ENCODE results near the gene GRID2. TPM values are rescaled to one million over a fixed set of nuclear protein-coding genes. Genes with fewer than 3 reads are reported as not detected.

The GRID2 gene
- not detected for polyA plus RNA-seq

GRCh38 chr4:92303621-92304027, at the start of gene GRID2:
TSS of gene GRID2 (plus strand) at chr4:92303966.
- peak within 1 kb of the TSS in 1 of 4 donors; percentile 26 for H3K4me3 Mint-ChIP-seq

GRCh38 chr4:92253986-92254671, 49.6 kb upstream of the GRID2 start:
- Mint-ChIP-seq H3K9me3 (peaks cover 2 to 19% (median 4%) of the 10 kb centered on the region in 3 donors), H3K27me3 (no peaks in the 10 kb centered on the region), H3K36me3 (no peaks in the 10 kb centered on the region), H3K27ac (no peak overlapping the region), H3K4me1 (no peaks in the 10 kb centered on the region), H3K4me3 (no peak overlapping the region)

More at GRCh38 chr4:92303621-92304027, at the start of gene GRID2:
- Mint-ChIP-seq H3K27ac (no peak within 1 kb of the TSS), H3K9me3 (no peaks in the 10 kb centered on the region), H3K4me1 (peaks cover 0 to 11% (median 0%) of the 10 kb centered on the region in 3 donors), H3K36me3 (no peaks in the 10 kb centered on the region), H3K27me3 (peaks cover 17% of the 10 kb centered on the region)

GRCh38 chr4:92254767-92255442, 48.9 kb upstream of the GRID2 start:
- Mint-ChIP-seq H3K4me1 (no peaks in the 10 kb centered on the region), H3K4me3 (no peak overlapping the region), H3K27me3 (no peaks in the 10 kb centered on the region), H3K9me3 (peaks cover 2 to 19% (median 4%) of the 10 kb centered on the region in 3 donors), H3K27ac (no peak overlapping the region), H3K36me3 (no peaks in the 10 kb centered on the region)

GRCh38 chr4:92255920-92256244, 47.9 kb upstream of the GRID2 start:
- Mint-ChIP-seq H3K9me3 (peaks cover 2 to 18% (median 4%) of the 10 kb centered on the region in 3 donors), H3K27ac (no peak overlapping the region), H3K27me3 (no peaks in the 10 kb centered on the region), H3K4me1 (no peaks in the 10 kb centered on the region), H3K4me3 (no peak overlapping the region), H3K36me3 (no peaks in the 10 kb centered on the region)

- no peaks in the 10 kb centered on the region for H3K4me1 Mint-ChIP-seq
- H3K36me3 Mint-ChIP-seq = no peaks in the 10 kb centered on the region
- no peak overlapping the region for H3K4me3 Mint-ChIP-seq
- H3K27me3 Mint-ChIP-seq = no peaks in the 10 kb centered on the region
- H3K27ac Mint-ChIP-seq = peak overlapping the region in 1 of 3 donors; percentile 57
- peaks cover 2 to 7% (median 4%) of the 10 kb centered on the region in 3 donors for H3K9me3 Mint-ChIP-seq
Observed at GRCh38 chr4:92257931-92258857, 45.6 kb upstream of the GRID2 start.

GRCh38 chr4:92261256-92261655, 42.5 kb upstream of the GRID2 start:
- Mint-ChIP-seq H3K27me3 (no peaks in the 10 kb centered on the region), H3K27ac (no peak overlapping the region), H3K4me3 (no peak overlapping the region), H3K36me3 (no peaks in the 10 kb centered on the region), H3K4me1 (no peaks in the 10 kb centered on the region), H3K9me3 (peaks cover 0 to 2% (median 2%) of the 10 kb centered on the region in 3 donors)

- H3K9me3 Mint-ChIP-seq = peaks cover 0 to 2% (median 0%) of the 10 kb centered on the region in 3 donors
- H3K27ac Mint-ChIP-seq = no peak overlapping the region
- no peak overlapping the region for H3K4me3 Mint-ChIP-seq
- no peaks in the 10 kb centered on the region for H3K27me3 Mint-ChIP-seq
- no peaks in the 10 kb centered on the region for H3K36me3 Mint-ChIP-seq
- H3K4me1 Mint-ChIP-seq = no peaks in the 10 kb centered on the region
Observed at GRCh38 chr4:92262371-92262770, 41.4 kb upstream of the GRID2 start.

GRCh38 chr4:92263010-92263409, 40.8 kb upstream of the GRID2 start:
- Mint-ChIP-seq H3K4me1 (no peaks in the 10 kb centered on the region), H3K36me3 (no peaks in the 10 kb centered on the region), H3K4me3 (no peak overlapping the region), H3K9me3 (peaks cover 0 to 2% (median 0%) of the 10 kb centered on the region in 3 donors), H3K27ac (no peak overlapping the region), H3K27me3 (no peaks in the 10 kb centered on the region)

GRCh38 chr4:92263575-92263974, 40.2 kb upstream of the GRID2 start:
- Mint-ChIP-seq H3K9me3 (no peaks in the 10 kb centered on the region), H3K4me1 (no peaks in the 10 kb centered on the region), H3K27ac (no peak overlapping the region), H3K27me3 (no peaks in the 10 kb centered on the region), H3K36me3 (no peaks in the 10 kb centered on the region), H3K4me3 (no peak overlapping the region)

GRCh38 chr4:92264163-92264562, 39.6 kb upstream of the GRID2 start:
- Mint-ChIP-seq H3K27ac (no peak overlapping the region), H3K9me3 (no peaks in the 10 kb centered on the region), H3K4me1 (no peaks in the 10 kb centered on the region), H3K4me3 (no peak overlapping the region), H3K27me3 (no peaks in the 10 kb centered on the region), H3K36me3 (no peaks in the 10 kb centered on the region)

GRCh38 chr4:92265021-92265420, 38.7 kb upstream of the GRID2 start:
- Mint-ChIP-seq H3K27me3 (no peaks in the 10 kb centered on the region), H3K4me1 (no peaks in the 10 kb centered on the region), H3K4me3 (no peak overlapping the region), H3K36me3 (no peaks in the 10 kb centered on the region), H3K27ac (no peak overlapping the region), H3K9me3 (no peaks in the 10 kb centered on the region)

- no peak overlapping the region for H3K27ac Mint-ChIP-seq
- H3K9me3 Mint-ChIP-seq = no peaks in the 10 kb centered on the region
- no peaks in the 10 kb centered on the region for H3K27me3 Mint-ChIP-seq
- no peaks in the 10 kb centered on the region for H3K36me3 Mint-ChIP-seq
- H3K4me1 Mint-ChIP-seq = no peaks in the 10 kb centered on the region
- no peak overlapping the region for H3K4me3 Mint-ChIP-seq
Observed at GRCh38 chr4:92265798-92266197, 38.0 kb upstream of the GRID2 start.

- Mint-ChIP-seq H3K36me3 (no peaks in the 10 kb centered on the region), H3K9me3 (no peaks in the 10 kb centered on the region), H3K27ac (no peak overlapping the region), H3K4me1 (no peaks in the 10 kb centered on the region), H3K27me3 (no peaks in the 10 kb centered on the region), H3K4me3 (no peak overlapping the region)
Observed at GRCh38 chr4:92266521-92266920, 37.2 kb upstream of the GRID2 start.

- no peaks in the 10 kb centered on the region for H3K27me3 Mint-ChIP-seq
- H3K4me3 Mint-ChIP-seq = no peak overlapping the region
- no peaks in the 10 kb centered on the region for H3K9me3 Mint-ChIP-seq
- H3K4me1 Mint-ChIP-seq = no peaks in the 10 kb centered on the region
- H3K36me3 Mint-ChIP-seq = no peaks in the 10 kb centered on the region
- no peak overlapping the region for H3K27ac Mint-ChIP-seq
Observed at GRCh38 chr4:92268642-92269041, 35.1 kb upstream of the GRID2 start.

GRCh38 chr4:92270908-92271307, 32.9 kb upstream of the GRID2 start:
- H3K4me3 Mint-ChIP-seq = no peak overlapping the region

More at GRCh38 chr4:92270908-92271307, 32.9 kb upstream of the GRID2 start:
- Mint-ChIP-seq H3K27me3 (no peaks in the 10 kb centered on the region), H3K36me3 (no peaks in the 10 kb centered on the region), H3K9me3 (no peaks in the 10 kb centered on the region), H3K27ac (no peak overlapping the region), H3K4me1 (no peaks in the 10 kb centered on the region)
